CD4-positive, CD25-positive, alpha-beta regulatory T cell (primary cell): ENCODE measurements around the gene MRAP2. TPM values are rescaled to one million over a fixed set of nuclear protein-coding genes. Genes with fewer than 3 reads are reported as not detected.
"Not testable (repeated sequence)": the region's sequence is repeated elsewhere in the genome, so short reads cannot be mapped to it uniquely, and the experiment has no call there.

Experiments
- ATAC-seq, 2 donors: fragments of 150-1000 bp; cut with Tn5 transposase; one replicate each; pipeline ENCODE4 v1.10.0; 2021; ENCODE audit warnings: low read depth in 2 of 2, moderate number of reproducible peaks in 2 of 2, moderate library complexity in 1 of 2
- DNase-seq, 3 donors: peaks; one replicate each; pipeline versions ENCODE4 v3.0.0 to v3.0.0-alpha.2; 2012 to 2022; ENCODE audit warnings: mixed read lengths in 1 of 3
- H3K27ac ChIP-seq: one replicate; pipeline ENCODE4 v1.7.0; 2013; ENCODE audit warnings: mild to moderate bottlenecking, low read length; ENCODE audit not compliant: insufficient read depth, poor library complexity, severe bottlenecking
- H3K27me3 ChIP-seq: one replicate; pipeline ENCODE4 v1.7.0; 2013; ENCODE audit warnings: low read length; ENCODE audit not compliant: control insufficient read depth, insufficient read depth
- H3K36me3 ChIP-seq: one replicate; pipeline ENCODE4 v1.7.0; 2013; ENCODE audit warnings: mild to moderate bottlenecking, low read length, moderate library complexity; ENCODE audit not compliant: control insufficient read depth, insufficient read depth
- H3K4me1 ChIP-seq: 2 replicates; pipeline ENCODE4 v1.7.0; 2013; ENCODE audit warnings: mild to moderate bottlenecking, low read length; ENCODE audit not compliant: insufficient read depth, control insufficient read depth, poor library complexity, severe bottlenecking
- H3K4me3 ChIP-seq: one replicate; pipeline ENCODE4 v1.7.0; 2013; ENCODE audit warnings: low read depth, mild to moderate bottlenecking, low read length, moderate library complexity
- H3K9me3 ChIP-seq, 2 experiments: 1 replicate in 1 of 2; 2 replicates in 1 of 2; pipeline ENCODE4 v1.7.0; 2013; ENCODE audit warnings: low read length in 2 of 2, mild to moderate bottlenecking in 1 of 2, moderate library complexity in 1 of 2; ENCODE audit not compliant: control insufficient read depth in 2 of 2
- H3K27ac Mint-ChIP-seq, 3 donors: one replicate each; pipeline ENCODE4 v1.8.0; 2020 to 2022; ENCODE audit warnings: mild to moderate bottlenecking in 3 of 3, mixed read lengths in 3 of 3, moderate library complexity in 2 of 3
- H3K27me3 Mint-ChIP-seq: one replicate; pipeline ENCODE4 v1.8.0; 2022; ENCODE audit warnings: mild to moderate bottlenecking, mixed read lengths
- H3K36me3 Mint-ChIP-seq: one replicate; pipeline ENCODE4 v1.8.0; 2020; ENCODE audit warnings: mixed read lengths
- H3K4me1 Mint-ChIP-seq, 4 donors: one replicate each; pipeline ENCODE4 v1.8.0; 2020 to 2022; ENCODE audit warnings: mixed read lengths in 4 of 4, mild to moderate bottlenecking in 1 of 4
- H3K4me3 Mint-ChIP-seq, 4 donors: one replicate each; pipeline ENCODE4 v1.8.0; 2020 to 2022; ENCODE audit warnings: mild to moderate bottlenecking in 4 of 4, mixed read lengths in 4 of 4, moderate library complexity in 3 of 4
- H3K9me3 Mint-ChIP-seq, 7 donors: one replicate each; pipeline ENCODE4 v1.8.0; 2020 to 2022; ENCODE audit warnings: mixed read lengths in 7 of 7, mild to moderate bottlenecking in 3 of 7, moderate library complexity in 2 of 7
- polyA plus RNA-seq, 4 donors: library from polyadenylated mRNA; unstranded; fragments of 300-500 nt; fragmentation: Illumina TruSeq; gene quantifications; one replicate each; pipeline ENCODE4 v1.2.3, GENCODE V29; 2021
- total RNA-seq: library from RNA; stranded (reverse); gene quantifications from one replicate; pipeline ENCODE4 v1.2.3, GENCODE V29; 2022

MRAP2 gene
- total and polyA plus RNA-seq, 5 donors from 2014 or later, result not detected

- H3K27ac Mint-ChIP-seq, result no peak overlapping the region
Measured at GRCh38 chr6:84019141-84019841, 14.3 kb upstream of the MRAP2 start.

GRCh38 chr6:84019842-84020211 is 13.7 kb upstream of the MRAP2 start:
- no peaks in the 10 kb centered on the region for H3K4me1 ChIP-seq
- ATAC-seq, result no peak
- H3K36me3 ChIP-seq, result no peaks in the 10 kb centered on the region
- Mint-ChIP-seq H3K27me3 (no peaks in the 10 kb centered on the region), H3K4me1 (no peaks in the 10 kb centered on the region), H3K36me3 (no peaks in the 10 kb centered on the region), H3K9me3 (no peaks in the 10 kb centered on the region), H3K27ac (no peak overlapping the region), H3K4me3 (no peak overlapping the region)
- H3K9me3 ChIP-seq, result peaks cover 0 to 1% of the 10 kb centered on the region in 2 experiments
- no peak overlapping the region for H3K27ac ChIP-seq
- DNase-seq, result no peak
- H3K4me3 ChIP-seq, result no peak overlapping the region
- peaks cover 5% of the 10 kb centered on the region for H3K27me3 ChIP-seq

More at GRCh38 chr6:84019141-84019841, 14.3 kb upstream of the MRAP2 start:
- Mint-ChIP-seq H3K9me3 (no peaks in the 10 kb centered on the region), H3K4me1 (no peaks in the 10 kb centered on the region), H3K4me3 (no peak overlapping the region), H3K27me3 (no peaks in the 10 kb centered on the region), H3K36me3 (no peaks in the 10 kb centered on the region)
- ATAC-seq, result no peak
- no peaks in the 10 kb centered on the region for H3K4me1 ChIP-seq
- no peaks in the 10 kb centered on the region for H3K9me3 ChIP-seq
- no peaks in the 10 kb centered on the region for H3K36me3 ChIP-seq
- H3K27ac ChIP-seq, result no peak overlapping the region
- DNase-seq, result no peak
- no peak overlapping the region for H3K4me3 ChIP-seq
- H3K27me3 ChIP-seq, result peaks cover 5% of the 10 kb centered on the region

DNA sequence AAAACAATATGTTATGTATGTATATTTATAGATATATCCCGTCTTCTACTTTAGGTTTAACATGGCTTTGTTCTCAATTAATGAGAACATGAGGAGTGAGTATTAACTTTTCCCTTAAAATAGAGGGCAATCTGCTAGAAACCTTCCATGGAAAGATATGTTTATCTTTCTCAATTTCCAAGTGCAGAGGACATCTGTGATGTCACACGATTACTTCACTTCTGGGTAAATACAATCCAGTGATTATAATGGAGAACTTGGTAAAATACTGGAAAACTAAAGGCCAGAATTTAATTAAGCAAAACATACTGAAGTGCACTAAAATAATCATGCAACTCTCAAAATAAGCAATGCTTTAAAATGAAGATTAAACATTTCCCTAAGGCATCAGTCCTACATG is 11.9 kb upstream of the MRAP2 start:
- no peak for ATAC-seq
- no peak overlapping the region for H3K4me3 Mint-ChIP-seq
- H3K27me3 Mint-ChIP-seq, result no peaks in the 10 kb centered on the region
- Histone ChIP-seq H3K9me3 (peaks cover 0 to 6% of the 10 kb centered on the region in 2 experiments), H3K27me3 (peaks cover 5% of the 10 kb centered on the region), H3K27ac (no peak overlapping the region), H3K4me3 (no peak overlapping the region), H3K4me1 (no peaks in the 10 kb centered on the region), H3K36me3 (no peaks in the 10 kb centered on the region)
- no peak overlapping the region for H3K27ac Mint-ChIP-seq
- DNase-seq, result no peak
- H3K4me1 Mint-ChIP-seq, result no peaks in the 10 kb centered on the region
- peaks cover 0 to 6% (median 2%) of the 10 kb centered on the region in 7 donors for H3K9me3 Mint-ChIP-seq
- no peaks in the 10 kb centered on the region for H3K36me3 Mint-ChIP-seq

GRCh38 chr6:84026721-84027164 is 6.8 kb upstream of the MRAP2 start:
- DNase-seq, result no peak
- Histone ChIP-seq H3K4me3 (no peak overlapping the region), H3K27me3 (peaks cover 3% of the 10 kb centered on the region), H3K9me3 (peaks cover 0 to 6% of the 10 kb centered on the region in 2 experiments), H3K36me3 (no peaks in the 10 kb centered on the region), H3K4me1 (no peaks in the 10 kb centered on the region), H3K27ac (no peak overlapping the region)
- Mint-ChIP-seq H3K4me3 (no peak overlapping the region), H3K36me3 (no peaks in the 10 kb centered on the region), H3K9me3 (peaks cover 0 to 9% (median 4%) of the 10 kb centered on the region in 7 donors), H3K27ac (no peak overlapping the region), H3K27me3 (peaks cover 10% of the 10 kb centered on the region), H3K4me1 (no peaks in the 10 kb centered on the region)
- ATAC-seq, result no peak

- H3K36me3 ChIP-seq, result no peaks in the 10 kb centered on the region
- ATAC-seq (no peak), DNase-seq (no peak)
- Mint-ChIP-seq H3K27me3 (peaks cover 18% of the 10 kb centered on the region), H3K27ac (no peak overlapping the region), H3K9me3 (peaks cover 0 to 13% (median 6%) of the 10 kb centered on the region in 7 donors), H3K36me3 (no peaks in the 10 kb centered on the region), H3K4me3 (no peak overlapping the region), H3K4me1 (no peaks in the 10 kb centered on the region)
- no peak overlapping the region for H3K4me3 ChIP-seq
- H3K4me1 ChIP-seq, result no peaks in the 10 kb centered on the region
- H3K9me3 ChIP-seq, result peaks cover 0 to 6% of the 10 kb centered on the region in 2 experiments
- H3K27me3 ChIP-seq, result peaks cover 6% of the 10 kb centered on the region
- no peak overlapping the region for H3K27ac ChIP-seq
Measured at GRCh38 chr6:84027340-84028181, 6.0 kb upstream of the MRAP2 start.

GRCh38 chr6:84028350-84028749 is 5.2 kb upstream of the MRAP2 start:
- Mint-ChIP-seq H3K27me3 (peaks cover 26% of the 10 kb centered on the region), H3K4me1 (peaks cover 0 to 5% (median 0%) of the 10 kb centered on the region in 4 donors), H3K4me3 (no peak overlapping the region), H3K36me3 (no peaks in the 10 kb centered on the region), H3K9me3 (peaks cover 0 to 13% (median 6%) of the 10 kb centered on the region in 7 donors), H3K27ac (no peak overlapping the region)
- H3K36me3 ChIP-seq, result no peaks in the 10 kb centered on the region
- no peak overlapping the region for H3K4me3 ChIP-seq
- peaks cover 10% of the 10 kb centered on the region for H3K27me3 ChIP-seq
- peaks cover 0 to 6% of the 10 kb centered on the region in 2 experiments for H3K9me3 ChIP-seq
- DNase-seq (no peak), ATAC-seq (no peak)
- no peak overlapping the region for H3K27ac ChIP-seq
- peaks cover 1% of the 10 kb centered on the region for H3K4me1 ChIP-seq

DNA sequence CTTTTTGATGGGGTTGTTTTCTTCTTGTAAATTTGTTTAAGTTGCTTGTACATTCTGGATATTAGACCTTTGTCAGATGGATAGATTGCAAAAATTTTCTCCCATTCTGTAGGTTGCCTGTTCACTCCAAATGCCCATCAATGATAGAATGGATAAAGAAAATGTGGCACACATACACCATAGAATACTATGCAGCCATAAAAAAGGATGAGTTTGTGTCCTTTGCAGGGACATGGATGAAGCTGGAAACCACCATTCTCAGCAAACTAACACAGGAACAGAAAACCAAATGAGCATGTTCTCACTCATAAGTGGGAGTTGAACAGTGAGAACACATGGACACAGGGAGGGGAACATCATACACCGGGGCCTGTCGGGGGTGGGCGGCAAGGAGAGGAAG is 1.6 kb upstream of the MRAP2 start:
- not testable (repeated sequence) for H3K4me1 ChIP-seq, DNase-seq, H3K9me3 ChIP-seq, H3K36me3 Mint-ChIP-seq, H3K4me3 ChIP-seq, H3K36me3 ChIP-seq, H3K4me3 Mint-ChIP-seq, H3K27ac Mint-ChIP-seq, ATAC-seq, H3K4me1 Mint-ChIP-seq, H3K27ac ChIP-seq
- peaks cover 19% of the 10 kb centered on the region for H3K27me3 ChIP-seq
- Mint-ChIP-seq H3K9me3 (peaks cover 0 to 18% (median 0%) of the 10 kb centered on the region in 7 donors), H3K27me3 (peaks cover 42% of the 10 kb centered on the region)
